ENCODE measurements around the gene C11orf52. TPM values are rescaled to one million over a fixed set of nuclear protein-coding genes. Genes with fewer than 3 reads are reported as not detected.

The C11orf52 gene
- polyA plus RNA-seq, 3 donors: 8.7 to 10.5 (median 9.3) TPM

DNA sequence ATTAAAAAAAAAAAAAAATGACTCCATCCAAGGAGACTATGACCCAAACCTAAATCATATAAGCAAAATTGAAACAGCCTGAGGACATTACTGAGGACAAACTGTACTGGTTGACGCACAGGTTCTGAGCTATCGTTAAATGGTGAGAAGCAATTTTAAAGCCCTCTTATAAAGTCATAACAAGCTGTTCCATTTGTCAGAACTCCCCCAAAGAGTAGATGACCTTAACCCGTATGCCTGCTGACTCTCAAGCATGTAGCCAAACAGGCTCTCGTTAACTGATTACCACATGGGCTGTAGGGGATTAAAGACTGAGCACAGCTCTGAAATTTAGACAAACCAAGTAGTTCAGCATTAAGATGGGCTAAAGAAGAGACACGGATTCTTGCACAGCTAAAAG lies 9.3 kb upstream of the C11orf52 start:
- DNase-seq (ENCODE audit: extremely low read depth in 1 of 11, low read depth in 9 of 11, low spot score in 4 of 11): no peak

DNA sequence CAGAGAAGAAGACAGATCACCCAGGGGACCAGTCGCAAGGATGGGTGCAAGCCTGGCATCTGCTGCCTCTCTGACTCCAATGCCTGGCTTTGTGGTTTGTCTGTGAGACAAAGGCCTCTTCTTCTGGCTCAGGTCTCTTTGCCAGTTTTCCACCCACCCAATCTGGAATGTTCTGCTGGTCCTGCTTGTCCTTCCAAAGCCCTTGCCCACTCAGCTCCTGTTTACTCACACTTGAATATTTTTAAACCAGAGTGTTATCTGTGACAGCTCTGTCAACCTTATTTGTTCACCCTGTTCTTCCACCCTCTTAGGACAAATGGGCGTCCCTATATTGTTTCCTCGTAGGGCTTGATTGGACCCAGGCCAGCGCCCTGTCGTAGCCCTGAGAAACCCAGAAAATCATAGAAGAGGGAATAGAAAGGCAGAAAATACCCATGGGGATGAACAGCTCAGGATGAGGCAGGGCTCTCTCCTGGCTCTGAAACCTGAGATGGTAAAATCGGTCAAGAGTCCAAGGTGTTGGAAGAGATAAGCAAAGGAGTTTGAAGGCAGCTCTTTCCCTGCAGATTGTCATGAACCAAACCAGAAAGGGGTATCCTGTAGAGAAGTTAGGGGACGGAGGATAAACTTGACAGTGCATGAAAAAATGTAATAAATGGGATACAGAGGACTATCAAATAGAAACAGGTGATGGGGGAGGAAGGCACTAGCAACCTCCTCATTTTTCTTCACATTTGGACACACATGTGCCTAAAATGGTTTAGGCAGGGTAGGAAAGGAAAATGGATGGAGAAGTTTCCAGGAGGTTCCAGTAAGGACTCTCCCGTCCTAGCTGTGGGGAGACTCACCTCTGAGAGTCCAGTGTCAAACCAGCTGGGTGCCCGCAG lies 7.8 kb upstream of the C11orf52 start:
- no peak for DNase-seq (ENCODE audit: extremely low read depth in 1 of 11, low read depth in 9 of 11, low spot score in 4 of 11)

DNA sequence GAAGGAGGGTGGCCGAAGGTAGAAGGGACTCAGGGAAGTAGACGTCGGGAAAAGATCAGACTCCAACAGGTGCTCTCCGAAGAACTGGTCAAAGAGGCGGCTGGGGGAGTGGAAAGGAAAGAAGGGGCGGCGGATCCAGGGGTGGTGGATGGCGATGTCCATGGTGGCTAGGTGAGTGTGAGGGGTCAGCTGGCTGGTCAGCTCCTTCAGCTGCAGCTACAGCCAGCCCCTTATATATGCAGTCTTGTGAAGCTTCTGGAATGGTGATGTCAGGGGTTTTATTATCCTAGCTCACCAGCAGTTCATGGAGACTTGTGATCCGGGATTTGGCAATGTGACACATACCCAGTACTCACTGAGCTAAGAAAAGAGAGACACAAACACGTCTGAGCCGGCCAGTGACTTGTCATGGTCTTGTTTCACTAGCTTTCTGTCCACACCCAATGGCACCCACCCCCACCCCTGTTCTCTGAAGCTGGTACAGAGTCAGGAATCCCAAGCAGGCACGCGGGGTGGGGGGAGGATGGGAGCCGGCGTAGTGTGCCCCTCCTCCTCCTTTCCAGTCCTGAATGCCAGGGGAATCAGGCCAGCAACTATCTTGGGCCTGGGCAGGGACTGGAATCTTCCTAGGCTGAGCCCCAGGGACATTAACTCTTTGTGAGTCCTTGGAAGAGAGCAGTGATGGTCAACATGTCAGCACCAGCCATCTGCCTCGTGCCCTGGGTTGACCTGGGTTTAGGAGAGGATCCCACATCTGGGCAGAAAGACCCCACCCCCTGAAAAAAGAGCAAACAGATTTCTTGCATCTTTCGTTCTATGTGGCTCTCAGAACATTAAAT lies 6.9 kb upstream of the C11orf52 start, which contains the start of gene CRYAB:
Gene CRYAB (minus strand): TSS at position 208 of the 839 bp plus-strand sequence. CDS start 46 bp downstream, at position 162.
- DNase-seq (ENCODE audit: extremely low read depth in 1 of 11, low read depth in 9 of 11, low spot score in 4 of 11): peak in 4 of 11 donors; percentile 47 to 69 (median 58)

DNA sequence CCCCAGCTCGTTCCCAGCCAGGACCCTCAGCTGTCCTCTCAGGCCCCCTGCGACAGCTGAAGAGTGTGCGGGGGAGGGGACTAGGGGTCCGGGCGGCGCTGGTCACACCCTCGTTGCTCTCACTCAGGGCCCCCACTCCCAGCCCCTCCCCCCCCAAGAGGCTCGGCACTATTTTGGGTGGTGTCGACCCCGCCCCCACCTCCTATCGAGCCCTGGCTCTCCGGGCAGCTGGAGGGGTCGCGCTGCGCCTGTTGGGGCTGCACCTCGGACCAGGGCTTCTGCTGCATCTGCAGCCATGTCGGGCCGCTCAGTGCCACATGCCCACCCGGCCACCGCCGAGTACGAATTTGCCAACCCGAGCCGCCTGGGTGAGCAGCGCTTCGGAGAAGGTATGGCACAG lies 6.2 kb upstream of the C11orf52 start, which contains the start of gene HSPB2:
Gene HSPB2 (plus strand): TSS at position 200 of the 400 bp plus-strand sequence. CDS start 96 bp downstream, at position 296.
- no peak for DNase-seq (ENCODE audit: extremely low read depth in 1 of 11, low read depth in 9 of 11, low spot score in 4 of 11)

- no peak for DNase-seq (ENCODE audit: extremely low read depth in 1 of 11, low read depth in 9 of 11, low spot score in 4 of 11)
Measured at GRCh38 chr11:111913031-111913861, 5.5 kb upstream of the C11orf52 start.

- DNase-seq (ENCODE audit: extremely low read depth in 1 of 11, low read depth in 9 of 11, low spot score in 4 of 11): peak in 1 of 11 donors; percentile 70
Measured at GRCh38 chr11:111913997-111914396, 4.7 kb upstream of the C11orf52 start.

GRCh38 chr11:111916768-111917167 lies 1.9 kb upstream of the C11orf52 start:
- DNase-seq (ENCODE audit: extremely low read depth in 1 of 11, low read depth in 9 of 11, low spot score in 4 of 11): no peak

GRCh38 chr11:111917312-111917711 lies 1.4 kb upstream of the C11orf52 start:
- no peak for DNase-seq (ENCODE audit: extremely low read depth in 1 of 11, low read depth in 9 of 11, low spot score in 4 of 11)

DNA sequence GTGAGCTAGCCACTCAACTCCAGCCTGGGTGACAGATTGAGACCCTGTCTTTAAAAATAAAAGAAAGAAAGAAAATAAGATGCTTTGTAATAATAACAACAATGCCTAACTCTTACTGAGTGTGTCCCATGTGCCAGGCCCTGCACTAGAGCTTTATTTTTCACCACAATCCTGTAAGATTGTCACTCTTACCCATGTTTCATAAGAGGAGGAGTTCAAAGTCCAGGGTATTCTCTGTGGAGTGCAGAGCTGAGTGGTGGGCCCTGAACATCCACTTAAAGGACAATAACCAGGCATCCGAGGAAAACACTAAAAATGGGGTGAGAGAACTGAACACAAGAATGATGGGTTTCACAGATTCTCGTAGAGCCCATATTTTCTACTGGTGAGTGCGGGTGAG lies 925 bp upstream of the C11orf52 start:
- DNase-seq (ENCODE audit: extremely low read depth in 1 of 11, low read depth in 9 of 11, low spot score in 4 of 11): no peak

DNA sequence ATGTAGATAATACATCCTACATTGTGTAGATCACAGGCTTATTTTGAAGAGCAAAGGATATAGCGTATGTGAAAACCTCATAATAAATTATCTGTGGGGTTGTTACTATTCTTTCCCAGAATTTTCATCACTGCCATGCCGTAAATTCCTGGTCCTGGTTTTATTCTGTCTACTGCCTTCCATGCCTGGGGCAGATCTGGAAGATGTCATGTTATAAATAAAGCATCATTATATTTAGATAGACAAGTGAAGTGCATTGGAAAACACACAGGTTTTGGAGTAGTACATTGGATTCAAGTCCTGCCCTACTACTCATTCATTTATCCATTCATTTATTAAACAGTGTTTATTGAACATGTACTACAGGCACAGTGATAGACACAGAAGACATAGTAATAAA lies 2.2 kb downstream of the C11orf52 start:
- DNase-seq (ENCODE audit: extremely low read depth in 1 of 11, low read depth in 9 of 11, low spot score in 4 of 11): no peak

- DNase-seq (ENCODE audit: extremely low read depth in 1 of 11, low read depth in 9 of 11, low spot score in 4 of 11): no peak
Measured at GRCh38 chr11:111921541-111922230, 3.0 kb downstream of the C11orf52 start.

DNA sequence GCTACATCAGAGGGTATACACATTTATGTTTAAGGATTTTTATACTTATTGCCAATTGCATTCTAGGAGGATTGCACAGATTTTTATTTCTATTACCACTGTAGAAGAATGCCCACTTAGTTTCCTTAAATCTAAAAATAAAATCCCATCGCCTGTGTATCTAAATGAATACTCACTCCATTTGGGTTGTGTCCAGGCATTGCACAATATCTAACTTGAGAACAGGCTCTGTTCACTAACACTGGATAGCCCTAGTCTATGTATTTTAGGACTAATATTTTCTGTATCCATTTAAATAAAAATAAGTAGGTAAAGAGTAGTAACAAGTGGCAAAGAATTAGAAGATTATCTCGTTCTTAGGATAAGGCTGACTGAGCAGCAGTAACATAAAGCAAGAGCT lies 4.1 kb downstream of the C11orf52 start:
- DNase-seq (ENCODE audit: extremely low read depth in 1 of 11, low read depth in 9 of 11, low spot score in 4 of 11): no peak

- DNase-seq (ENCODE audit: extremely low read depth in 1 of 11, low read depth in 9 of 11, low spot score in 4 of 11): no peak
Measured at GRCh38 chr11:111923351-111923788, 4.7 kb downstream of the C11orf52 start.

- DNase-seq (ENCODE audit: extremely low read depth in 1 of 11, low read depth in 9 of 11, low spot score in 4 of 11): no peak
Measured at GRCh38 chr11:111923951-111924350, 5.2 kb downstream of the C11orf52 start.

- no peak for DNase-seq (ENCODE audit: extremely low read depth in 1 of 11, low read depth in 9 of 11, low spot score in 4 of 11)
Measured at GRCh38 chr11:111925953-111926352, 7.2 kb downstream of the C11orf52 start.

- peak; percentile 89 to 97 (median 94) for DNase-seq (ENCODE audit: extremely low read depth in 1 of 11, low read depth in 9 of 11, low spot score in 4 of 11)
Measured at GRCh38 chr11:111926505-111927391, 8.0 kb downstream of the C11orf52 start.

DNA sequence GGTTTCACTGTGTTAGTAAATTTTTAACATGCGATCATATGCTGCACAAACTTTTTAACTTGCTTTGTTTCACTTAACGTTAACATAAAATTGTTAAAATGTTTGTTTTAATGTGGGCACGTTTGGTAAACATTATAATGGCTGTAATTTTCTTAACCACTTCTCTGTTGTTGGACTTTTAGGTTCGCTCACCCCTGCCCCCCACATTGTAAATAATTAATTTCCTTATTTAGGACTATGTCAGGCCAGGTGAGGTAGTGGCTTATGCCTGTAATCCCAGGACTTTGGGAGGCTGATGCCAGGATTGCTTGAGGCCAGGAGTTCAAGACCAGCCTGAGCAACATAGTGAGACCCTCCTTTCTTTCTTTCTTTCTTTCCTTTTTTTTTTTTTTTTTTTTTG lies 11.8 kb downstream of the C11orf52 start:
- DNase-seq (ENCODE audit: extremely low read depth in 1 of 11, low read depth in 9 of 11, low spot score in 4 of 11): no peak

Measured in renal cortex interstitium (tissue), 11 donors.